B cell (primary cell): ENCODE measurements around the gene GON4L. TPM values are rescaled to one million over a fixed set of nuclear protein-coding genes. Genes with fewer than 3 reads are reported as not detected.

ENCODE experiments used
- ATAC-seq: fragments of 200-7000 bp; cut with Tn5 transposase; one replicate; pipeline ENCODE4 v1.10.0; 2021; ENCODE audit warnings: low read depth, mild to moderate bottlenecking, moderate number of reproducible peaks, moderate library complexity
- CTCF ChIA-PET: fragments of 350-600 bp; sonication (Branson Sonifier 250); formaldehyde crosslinking; loops from one replicate; lab custom pipeline; 2021; ENCODE audit warnings: antibody characterized with exemption, inconsistent platforms; lab: Charles Lee
- POLR2A ChIA-PET: fragments of 350-600 bp; sonication (Branson Sonifier 250); formaldehyde crosslinking; loops from one replicate; lab custom pipeline; 2021; ENCODE audit warnings: antibody characterized with exemption; lab: Charles Lee
- DNase-seq: peaks from one replicate; pipeline ENCODE4 v3.0.0; 2013
- H2AFZ ChIP-seq: 2 replicates; pipeline ENCODE4 v1.6.1; 2012; ENCODE audit warnings: mild to moderate bottlenecking, low read depth, low read length; ENCODE audit not compliant: insufficient read depth, poor library complexity, severe bottlenecking
- H3K27ac ChIP-seq, 2 donors: 1 replicate in 1 of 2; 2 replicates in 1 of 2; pipeline ENCODE4 v1.5.1; 2012 to 2013; ENCODE audit warnings: low read length in 2 of 2, mild to moderate bottlenecking in 2 of 2, moderate library complexity in 1 of 2
- H3K27me3 ChIP-seq, 4 experiments: fragments of 200-600 bp in 1 of 4; sonication (generic) in 1 of 4; replicated peaks in 1 of 4; 1 replicate in 2 of 4; 2 replicates in 2 of 4; pipeline versions ENCODE4 v1.6.1 to v1.7.0; 2013 to 2016; ENCODE audit warnings: low read length in 3 of 4, mild to moderate bottlenecking in 2 of 4, mixed read lengths in 1 of 4, moderate library complexity in 1 of 4; ENCODE audit not compliant: insufficient read depth in 4 of 4, control insufficient read depth in 3 of 4; ENCODE audit errors: control extremely low read depth in 1 of 4
- H3K36me3 ChIP-seq, 2 experiments: replicated peaks in 1 of 2; 1 replicate in 1 of 2; 2 replicates in 1 of 2; pipeline versions ENCODE4 v1.6.1 to v1.7.1; 2013; ENCODE audit warnings: low read length in 1 of 2; ENCODE audit not compliant: insufficient read depth in 2 of 2, control insufficient read depth in 1 of 2; ENCODE audit errors: control extremely low read depth in 1 of 2, extremely low read depth in 1 of 2
- H3K4me1 ChIP-seq, 2 donors: fragments of 200-600 bp in 1 of 2; sonication (generic) in 1 of 2; 1 replicate in 1 of 2; 2 replicates in 1 of 2; pipeline versions ENCODE4 v1.5.1 to v1.6.1; 2013 to 2017; ENCODE audit warnings: low read length in 2 of 2; ENCODE audit not compliant: control insufficient read depth in 2 of 2, insufficient read depth in 2 of 2
- H3K4me2 ChIP-seq: replicated peaks from 2 replicates; pipeline ENCODE3; 2012; ENCODE audit warnings: mild to moderate bottlenecking, low read depth, low read length; ENCODE audit not compliant: poor library complexity, severe bottlenecking
- H3K4me3 ChIP-seq, 5 experiments: fragments of 200-600 bp in 1 of 5; sonication (generic) in 1 of 5; 1 replicate in 3 of 5; 2 replicates in 2 of 5; pipeline versions ENCODE4 v1.5.1 to v1.7.0; 2011 to 2016; ENCODE audit warnings: low read length in 4 of 5, mild to moderate bottlenecking in 4 of 5, low read depth in 2 of 5, control low read depth in 1 of 5, moderate library complexity in 1 of 5; ENCODE audit not compliant: insufficient read depth in 1 of 5; ENCODE audit errors: control extremely low read depth in 1 of 5, extremely low read depth in 1 of 5
- H3K79me2 ChIP-seq: fragments of 200-600 bp; sonication (generic); one replicate; pipeline ENCODE4 v1.6.0; 2016; ENCODE audit warnings: low read length; ENCODE audit not compliant: control insufficient read depth, insufficient read depth
- H3K9ac ChIP-seq: fragments of 200-600 bp; sonication (generic); 2 replicates; pipeline ENCODE4 v1.6.1; 2017; ENCODE audit warnings: mild to moderate bottlenecking, low read length, moderate library complexity
- H3K9me3 ChIP-seq, 3 donors: one replicate each; pipeline versions ENCODE4 v1.6.1 to v1.7.1; 2013; ENCODE audit warnings: low read length in 2 of 3; ENCODE audit not compliant: control insufficient read depth in 2 of 3, insufficient read depth in 1 of 3; ENCODE audit errors: control extremely low read depth in 1 of 3
- H4K20me1 ChIP-seq: 2 replicates; pipeline ENCODE4 v1.6.0; 2012; ENCODE audit warnings: mild to moderate bottlenecking, low read length; ENCODE audit not compliant: insufficient read depth, control insufficient read depth, poor library complexity, severe bottlenecking
- H3K27ac Mint-ChIP-seq: one replicate; pipeline ENCODE4 v1.8.0; 2021; ENCODE audit warnings: mixed read lengths
- H3K27me3 Mint-ChIP-seq: one replicate; pipeline ENCODE4 v1.8.0; 2021; ENCODE audit warnings: mixed read lengths
- H3K4me1 Mint-ChIP-seq: one replicate; pipeline ENCODE4 v1.8.0; 2021; ENCODE audit warnings: mixed read lengths
- H3K4me3 Mint-ChIP-seq: one replicate; pipeline ENCODE4 v1.8.0; 2021; ENCODE audit warnings: mixed read lengths
- H3K9me3 Mint-ChIP-seq: one replicate; pipeline ENCODE4 v1.8.0; 2022; ENCODE audit warnings: mixed read lengths; ENCODE audit not compliant: insufficient read depth
- CTCF ChIP-seq: fragments of 200-600 bp; IDR thresholded peaks from one replicate; pipeline ENCODE4 v1.8.0; 2022; ENCODE audit warnings: antibody characterized with exemption, mild to moderate bottlenecking
- EZH2 ChIP-seq: IDR thresholded peaks from 2 replicates; pipeline ENCODE4 v1.6.1; 2012; ENCODE audit warnings: borderline replicate concordance, low read depth, mild to moderate bottlenecking, moderate library complexity, low read length; ENCODE audit not compliant: insufficient read depth, poor library complexity, severe bottlenecking
- WGBS: methylation state at CpG from one replicate; pipeline ENCODE4 v1.1.5; 2013; ENCODE audit warnings: missing lambda C conversion rate; ENCODE audit not compliant: insufficient coverage; 5-methylcytosine and 5-hydroxymethylcytosine counted together
- intact Hi-C: fragments of 100-400 bp; cut with micrococcal nuclease; formaldehyde crosslinking; loops from one replicate; pipeline ENCODE4 v1.10.0; 2022
- polyA plus RNA-seq: library from polyadenylated mRNA; depleted of rRNA; stranded (reverse); fragments of >200 nt; gene quantifications from 2 replicates; pipeline ENCODE4 v1.2.3, GENCODE V29; 2012
- total RNA-seq, 2 donors: library from RNA; stranded (reverse); fragments of 120-200 nt in 1 of 2; gene quantifications; 1 replicate in 1 of 2; 2 replicates in 1 of 2; pipeline versions ENCODE4 v1.2.3 to v1.2.4, GENCODE V29; 2013 to 2022

GON4L gene
- total and polyA plus RNA-seq, 2 donors (not counting 1 experiment from before 2014, with no cell fraction given): 54.4 to 127 TPM

DNA sequence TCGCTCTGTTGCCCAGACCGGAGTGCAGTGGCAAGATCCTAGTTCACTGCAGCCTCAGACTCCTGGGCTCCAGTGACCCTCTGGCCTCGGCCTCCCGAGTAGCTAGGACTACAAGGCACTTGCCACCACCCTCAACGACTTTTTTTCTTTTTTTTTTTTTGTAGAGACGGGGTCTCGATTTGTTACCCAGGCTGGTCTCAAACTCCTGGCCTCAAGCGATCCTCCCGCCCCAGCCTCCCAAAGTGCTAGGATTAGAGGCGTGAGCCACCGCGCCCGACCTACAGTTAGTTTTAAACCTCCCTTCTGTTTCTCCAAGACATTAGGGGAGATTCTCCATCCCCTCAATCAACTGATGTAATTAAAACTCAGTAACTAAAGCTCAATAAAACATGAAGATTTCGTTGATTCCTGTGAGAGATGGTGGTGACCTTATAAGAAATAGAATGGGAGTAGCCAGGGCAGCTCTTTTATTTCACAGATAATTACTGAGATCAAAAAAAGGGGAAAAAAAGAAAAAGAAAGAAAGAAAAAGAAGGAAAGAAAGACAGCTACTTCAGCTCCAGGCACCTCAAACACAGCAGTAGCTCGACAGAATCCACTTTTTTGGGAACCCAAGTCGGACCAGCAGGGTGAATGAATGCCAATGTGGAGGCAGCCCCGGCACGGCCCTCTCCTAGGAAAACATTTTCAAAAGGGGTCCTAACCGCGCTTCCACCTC lies 598 bp downstream of the GON4L start:
- CTCF ChIA-PET: interaction anchor here (1.1 to 1.4 kb wide), 2 partner anchors 605 to 645 kb away, joined by 3 read pairs; no protein-coding TSS in a partner anchor
- H3K4me3 ChIP-seq: peak overlapping the region; percentile 50 to 88 (median 82)
- H3K9me3 Mint-ChIP-seq: no peaks in the 10 kb centered on the region
- intact Hi-C loops: loop anchor here (2.0 to 5.0 kb wide), 7 partner anchors 164 to 1674 kb away; partner anchors contain the start of genes ASH1L, FDPS, PMF1 and PMVK
- peaks cover 12 to 40% of the 10 kb centered on the region in 2 donors for H3K4me1 ChIP-seq
- H3K9me3 ChIP-seq: no peaks in the 10 kb centered on the region
- peak overlapping the region; percentile 100 for H2AFZ ChIP-seq
- H3K4me1 Mint-ChIP-seq: peaks cover 37% of the 10 kb centered on the region
- H3K27ac Mint-ChIP-seq: peak overlapping the region; percentile 97
- 52% methylated on average over 15 of the region's 20 CpGs for WGBS
- DNase-seq (no peak), ATAC-seq (no peak)
- peaks cover 2 to 29% of the 10 kb centered on the region in 2 experiments for H3K36me3 ChIP-seq
- H3K27ac ChIP-seq: peak overlapping the region; percentile 74 to 90
- POLR2A ChIA-PET: interaction anchor here (0.6 to 1.7 kb wide), 3 partner anchors 30 to 595 kb away, joined by 3 to 4 read pairs (median 3); partner anchors contain the start of gene SCAMP3
- TF ChIP-seq CTCF: no peak
- no peak for TF ChIP-seq EZH2
- peak overlapping the region; percentile 98 for H3K4me3 Mint-ChIP-seq
- H3K4me2 ChIP-seq: peak overlapping the region; percentile 96
- peaks cover 53% of the 10 kb centered on the region for H3K79me2 ChIP-seq
- peaks cover 14% of the 10 kb centered on the region for H4K20me1 ChIP-seq
- peaks cover 3% of the 10 kb centered on the region for H3K27me3 Mint-ChIP-seq
- peaks cover 0 to 4% (median 2%) of the 10 kb centered on the region in 4 experiments for H3K27me3 ChIP-seq
- H3K9ac ChIP-seq: peak overlapping the region; percentile 93

DNA sequence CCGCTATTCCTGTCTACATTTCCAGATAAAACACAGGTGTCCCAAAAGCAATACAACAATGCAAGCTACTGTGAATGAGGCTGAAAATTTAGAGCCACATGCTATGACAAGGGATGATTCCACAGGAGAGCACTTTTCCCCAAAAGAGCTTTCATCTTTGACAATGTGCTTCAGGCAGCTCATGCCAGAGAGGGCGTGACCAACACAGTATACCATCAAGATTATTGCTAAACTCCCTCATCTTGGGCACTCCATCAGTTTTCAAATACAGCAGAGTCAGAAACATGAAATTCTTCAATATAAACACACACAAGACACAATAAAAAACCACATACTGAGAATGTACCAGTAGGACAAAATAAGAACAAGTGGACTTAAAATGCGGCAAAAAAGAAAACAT lies 6.7 kb downstream of the GON4L start:
- Histone ChIP-seq H3K9me3 (no peaks in the 10 kb centered on the region), H3K27me3 (no peaks in the 10 kb centered on the region), H3K79me2 (peaks cover 91% of the 10 kb centered on the region), H3K27ac (no peak overlapping the region), H3K9ac (no peak overlapping the region), H3K4me1 (no peaks in the 10 kb centered on the region), H2AFZ (no peak overlapping the region), H3K36me3 (peaks cover 2 to 60% of the 10 kb centered on the region in 2 experiments), H3K4me3 (no peak overlapping the region), H3K4me2 (no peak overlapping the region), H4K20me1 (peaks cover 46% of the 10 kb centered on the region)
- ChIA-PET POLR2A (no interaction called here), CTCF (no interaction called here)
- DNase-seq (no peak), ATAC-seq (no peak)
- TF ChIP-seq CTCF: no peak
- no peak overlapping the region for H3K4me3 Mint-ChIP-seq
- peaks cover 31% of the 10 kb centered on the region for H3K4me1 Mint-ChIP-seq
- no peaks in the 10 kb centered on the region for H3K9me3 Mint-ChIP-seq
- 100% methylated on average over 1 of the region's 3 CpGs for WGBS
- H3K27ac Mint-ChIP-seq: no peak overlapping the region
- H3K27me3 Mint-ChIP-seq: no peaks in the 10 kb centered on the region
- intact Hi-C loops: no loop called here
